ENCODE data around the gene PSAPL1. TPM values are rescaled to one million over a fixed set of nuclear protein-coding genes. Genes with fewer than 3 reads are reported as not detected.

Gene PSAPL1
- total RNA-seq, 1 experiment from 2014 or later = 0.15 TPM

DNA sequence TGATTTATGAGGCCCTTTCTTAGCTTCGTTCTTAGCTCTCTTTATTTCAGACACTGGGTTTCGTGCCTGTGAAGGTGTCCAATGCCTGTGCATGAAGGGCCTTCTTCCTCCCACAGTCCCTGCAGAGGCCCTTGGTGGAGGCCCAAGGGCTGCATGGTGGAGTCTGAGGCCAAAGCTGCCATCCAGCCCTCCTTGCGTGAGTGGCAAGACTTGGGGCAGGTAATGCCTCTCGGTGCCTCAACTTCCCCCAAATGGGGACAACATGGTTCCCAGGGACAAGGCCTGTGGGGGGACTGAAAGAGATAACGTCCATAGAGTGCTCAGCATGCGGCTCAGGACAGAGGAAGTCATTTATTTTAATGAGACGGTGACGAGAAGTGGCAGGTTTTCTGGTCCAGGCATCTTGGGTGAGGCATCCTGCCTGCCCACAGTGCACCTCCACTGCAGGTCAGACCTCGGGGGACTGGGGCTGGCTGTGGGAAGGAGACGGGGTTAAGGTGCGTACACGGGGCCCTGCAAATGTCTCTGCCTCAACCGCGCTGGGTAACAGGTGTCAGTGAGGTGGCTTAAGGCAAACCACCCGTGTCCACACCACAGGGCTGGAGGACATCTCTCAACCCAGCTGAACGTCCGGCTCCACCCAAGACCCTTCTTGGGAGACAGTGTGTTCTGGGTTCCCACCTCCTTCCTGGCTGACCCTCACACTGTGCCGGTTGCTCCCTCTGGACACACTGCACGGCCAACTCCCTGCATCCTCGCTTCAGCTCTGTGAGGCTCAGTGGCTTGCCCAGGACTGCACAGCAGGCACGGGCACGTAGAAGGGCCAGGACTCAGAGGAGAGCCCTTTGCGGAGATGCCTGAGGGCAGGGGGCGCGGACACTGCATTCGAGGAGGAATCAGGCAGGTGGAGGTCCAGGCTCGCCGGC is 50.5 kb downstream of the PSAPL1 start:
- no peak overlapping the region for H3K27ac ChIP-seq
- no peak for DNase-seq
- no peak overlapping the region for H3K4me2 ChIP-seq
- BruUV-seq (replicated peaks) = no TSS peak
- no peak overlapping the region for H3K4me3 ChIP-seq
- H3K9me3 ChIP-seq (ENCODE audit: insufficient read depth, low read depth) = no peaks in the 10 kb centered on the region
- H3K36me3 ChIP-seq (ENCODE audit: low read depth) = no peaks in the 10 kb centered on the region
- TF ChIP-seq EZH2 (IDR thresholded peaks at IDR 0.05; ENCODE audit: low read depth) = no peak
- TF ChIP-seq, protein P1, sequence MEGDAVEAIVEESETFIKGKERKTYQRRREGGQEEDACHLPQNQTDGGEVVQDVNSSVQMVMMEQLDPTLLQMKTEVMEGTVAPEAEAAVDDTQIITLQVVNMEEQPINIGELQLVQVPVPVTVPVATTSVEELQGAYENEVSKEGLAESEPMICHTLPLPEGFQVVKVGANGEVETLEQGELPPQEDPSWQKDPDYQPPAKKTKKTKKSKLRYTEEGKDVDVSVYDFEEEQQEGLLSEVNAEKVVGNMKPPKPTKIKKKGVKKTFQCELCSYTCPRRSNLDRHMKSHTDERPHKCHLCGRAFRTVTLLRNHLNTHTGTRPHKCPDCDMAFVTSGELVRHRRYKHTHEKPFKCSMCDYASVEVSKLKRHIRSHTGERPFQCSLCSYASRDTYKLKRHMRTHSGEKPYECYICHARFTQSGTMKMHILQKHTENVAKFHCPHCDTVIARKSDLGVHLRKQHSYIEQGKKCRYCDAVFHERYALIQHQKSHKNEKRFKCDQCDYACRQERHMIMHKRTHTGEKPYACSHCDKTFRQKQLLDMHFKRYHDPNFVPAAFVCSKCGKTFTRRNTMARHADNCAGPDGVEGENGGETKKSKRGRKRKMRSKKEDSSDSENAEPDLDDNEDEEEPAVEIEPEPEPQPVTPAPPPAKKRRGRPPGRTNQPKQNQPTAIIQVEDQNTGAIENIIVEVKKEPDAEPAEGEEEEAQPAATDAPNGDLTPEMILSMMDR (conservative IDR thresholded peaks at IDR 0.05) = no peak
- no peaks in the 10 kb centered on the region for H4K20me1 ChIP-seq (ENCODE audit: insufficient read depth)
- H3K79me2 ChIP-seq (ENCODE audit: low read depth) = no peaks in the 10 kb centered on the region
- no peaks in the 10 kb centered on the region for H3F3A ChIP-seq (ENCODE audit: insufficient read depth, low read depth)
- no peaks in the 10 kb centered on the region for H3K4me1 ChIP-seq (replicated peaks; ENCODE audit: insufficient read depth)
- ChIA-PET CTCF (no interaction called here), POLR2A (ENCODE audit: unreplicated experiment) (no interaction called here)
- H3K9me2 ChIP-seq (ENCODE audit: insufficient read depth) = no peaks in the 10 kb centered on the region
- no peaks in the 10 kb centered on the region for H3K27me3 ChIP-seq (ENCODE audit: insufficient read depth, low read depth)
- intact Hi-C loops (cut with micrococcal nuclease; ENCODE audit: unreplicated experiment) = no loop called here
- no peak overlapping the region for H2AFZ ChIP-seq

DNA sequence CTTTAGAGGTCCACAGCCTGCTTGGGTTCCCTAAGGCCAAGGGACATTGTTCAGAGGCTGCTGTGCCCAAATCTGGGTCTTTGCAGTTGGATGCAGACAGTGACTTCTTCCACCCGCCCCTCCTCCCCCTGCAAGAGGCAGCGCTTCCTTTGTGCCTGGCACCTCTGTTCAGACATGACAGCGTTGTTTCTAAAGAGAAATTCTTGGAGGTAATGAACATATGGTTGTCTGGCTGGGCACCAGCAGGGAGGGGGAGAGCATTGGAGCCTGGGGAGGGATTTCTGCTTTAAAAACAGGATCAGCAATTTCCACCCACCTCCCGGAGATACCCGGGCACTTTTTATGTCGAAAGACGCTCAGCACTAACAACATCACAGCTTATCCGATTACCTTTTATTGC is 51.5 kb downstream of the PSAPL1 start:
- no peak for DNase-seq
- no peaks in the 10 kb centered on the region for H3K9me2 ChIP-seq (ENCODE audit: insufficient read depth)
- BruUV-seq (replicated peaks) = no TSS peak
- no peaks in the 10 kb centered on the region for H3K27me3 ChIP-seq (ENCODE audit: insufficient read depth, low read depth)
- H3F3A ChIP-seq (ENCODE audit: insufficient read depth, low read depth) = no peaks in the 10 kb centered on the region
- H3K79me2 ChIP-seq (ENCODE audit: low read depth) = no peaks in the 10 kb centered on the region
- H2AFZ ChIP-seq = no peak overlapping the region
- no peak overlapping the region for H3K4me3 ChIP-seq
- ChIA-PET CTCF (no interaction called here), POLR2A (ENCODE audit: unreplicated experiment) (no interaction called here)
- intact Hi-C loops (cut with micrococcal nuclease; ENCODE audit: unreplicated experiment) = no loop called here
- TF ChIP-seq EZH2 (IDR thresholded peaks at IDR 0.05; ENCODE audit: low read depth) = no peak
- TF ChIP-seq, protein P1 (conservative IDR thresholded peaks at IDR 0.05) = no peak
- H3K36me3 ChIP-seq (ENCODE audit: low read depth) = no peaks in the 10 kb centered on the region
- H3K4me2 ChIP-seq = no peak overlapping the region
- no peak overlapping the region for H3K27ac ChIP-seq
- no peaks in the 10 kb centered on the region for H3K9me3 ChIP-seq (ENCODE audit: insufficient read depth, low read depth)
- H3K4me1 ChIP-seq (replicated peaks; ENCODE audit: insufficient read depth) = no peaks in the 10 kb centered on the region
- no peaks in the 10 kb centered on the region for H4K20me1 ChIP-seq (ENCODE audit: insufficient read depth)

DNA sequence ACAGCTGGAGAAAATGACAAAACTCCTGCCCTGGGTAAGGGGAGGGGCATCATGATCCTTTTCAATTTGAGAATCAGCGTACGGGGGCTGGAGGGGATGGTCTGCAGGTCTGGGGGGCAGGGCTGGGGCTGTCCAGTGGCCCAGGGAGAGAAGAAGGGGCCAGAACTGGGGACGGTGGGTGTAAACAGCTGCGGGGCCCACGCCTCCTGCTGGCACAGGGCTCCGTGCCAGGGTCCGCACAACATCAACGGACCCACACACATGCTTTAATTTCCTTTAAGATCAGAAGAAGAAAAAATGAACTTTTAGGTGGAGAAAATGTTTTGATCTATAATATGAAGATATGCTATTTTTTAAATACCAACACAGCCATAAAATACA is 52.1 kb downstream of the PSAPL1 start:
- TF ChIP-seq, protein P1 (conservative IDR thresholded peaks at IDR 0.05) = no peak
- TF ChIP-seq EZH2 (IDR thresholded peaks at IDR 0.05; ENCODE audit: low read depth) = no peak

More for the DNA sequence above, 52.1 kb downstream of the PSAPL1 start:
- no peak overlapping the region for H3K4me2 ChIP-seq
- CTCF ChIA-PET = no interaction called here
- H4K20me1 ChIP-seq (ENCODE audit: insufficient read depth) = no peaks in the 10 kb centered on the region
- no peak for DNase-seq
- H3K9me3 ChIP-seq (ENCODE audit: insufficient read depth, low read depth) = no peaks in the 10 kb centered on the region
- H3K27me3 ChIP-seq (ENCODE audit: insufficient read depth, low read depth) = no peaks in the 10 kb centered on the region
- no peak overlapping the region for H3K27ac ChIP-seq
- intact Hi-C loops (cut with micrococcal nuclease; ENCODE audit: unreplicated experiment) = no loop called here
- H3K79me2 ChIP-seq (ENCODE audit: low read depth) = no peaks in the 10 kb centered on the region
- H2AFZ ChIP-seq = no peak overlapping the region
- no peaks in the 10 kb centered on the region for H3K36me3 ChIP-seq (ENCODE audit: low read depth)
- no peaks in the 10 kb centered on the region for H3K4me1 ChIP-seq (replicated peaks; ENCODE audit: insufficient read depth)
- POLR2A ChIA-PET (ENCODE audit: unreplicated experiment) = no interaction called here
- H3K4me3 ChIP-seq = no peak overlapping the region
- no TSS peak for BruUV-seq (replicated peaks)
- no peaks in the 10 kb centered on the region for H3K9me2 ChIP-seq (ENCODE audit: insufficient read depth)
- no peaks in the 10 kb centered on the region for H3F3A ChIP-seq (ENCODE audit: insufficient read depth, low read depth)

All from PC-9 (cell line).